Neural progenitor cell (in vitro differentiated cells): ENCODE data around the gene TLE7. TPM values are rescaled to one million over a fixed set of nuclear protein-coding genes. Genes with fewer than 3 reads are reported as not detected.

Source experiments
- DNase-seq: peaks from one replicate; pipeline ENCODE4 v3.0.0-alpha.2; 2016; ENCODE audit warnings: low spot score
- H2AFZ ChIP-seq: fragments of 200-600 bp; sonication (generic); replicated peaks from 2 replicates; pipeline ENCODE4 v1.6.1; 2016; ENCODE audit warnings: antibody characterized with exemption
- H3F3A ChIP-seq: fragments of 200-600 bp; sonication (generic); 2 replicates; pipeline ENCODE4 v1.6.1; 2016; ENCODE audit warnings: antibody characterized with exemption, low read depth
- H3K27ac ChIP-seq: fragments of 200-600 bp; sonication (generic); 2 replicates; pipeline ENCODE4 v1.5.1; 2016; ENCODE audit warnings: mild to moderate bottlenecking
- H3K27me3 ChIP-seq: fragments of 200-600 bp; sonication (generic); 2 replicates; pipeline ENCODE4 v1.6.1; 2016; ENCODE audit warnings: mild to moderate bottlenecking, moderate library complexity
- H3K36me3 ChIP-seq: fragments of 200-600 bp; sonication (generic); 2 replicates; pipeline ENCODE4 v1.5.1; 2016
- H3K4me1 ChIP-seq: fragments of 200-600 bp; sonication (generic); 2 replicates; pipeline ENCODE4 v1.6.1; 2016; ENCODE audit warnings: mixed run types
- H3K4me2 ChIP-seq: fragments of 200-600 bp; sonication (generic); 2 replicates; pipeline ENCODE4 v1.6.1; 2016
- H3K4me3 ChIP-seq: fragments of 200-600 bp; sonication (generic); 2 replicates; pipeline ENCODE4 v1.5.1; 2016
- H3K79me2 ChIP-seq: fragments of 200-600 bp; sonication (generic); 2 replicates; pipeline ENCODE4 v1.6.1; 2016; ENCODE audit warnings: low read depth
- H3K9ac ChIP-seq: fragments of 200-600 bp; sonication (generic); 2 replicates; pipeline ENCODE4 v1.6.1; 2016
- H3K9me3 ChIP-seq: fragments of 200-600 bp; sonication (generic); 2 replicates; pipeline ENCODE4 v1.5.1; 2016; ENCODE audit warnings: low read depth
- H4K20me1 ChIP-seq: fragments of 200-600 bp; sonication (generic); 2 replicates; pipeline ENCODE4 v1.6.1; 2016; ENCODE audit warnings: low read depth
- H3K27ac Mint-ChIP-seq: 3 replicates; pipeline ENCODE4 v1.8.0; 2021; ENCODE audit warnings: mixed read lengths
- H3K27me3 Mint-ChIP-seq: 2 replicates; pipeline ENCODE4 v1.8.0; 2022; ENCODE audit warnings: low read depth, mild to moderate bottlenecking, inconsistent platforms, moderate library complexity, mixed read lengths; ENCODE audit not compliant: insufficient read depth
- H3K36me3 Mint-ChIP-seq: 3 replicates; pipeline ENCODE4 v1.8.0; 2021; ENCODE audit warnings: mixed read lengths
- H3K4me1 Mint-ChIP-seq: 3 replicates; pipeline ENCODE4 v1.8.0; 2021; ENCODE audit warnings: mixed read lengths
- H3K4me3 Mint-ChIP-seq: 3 replicates; pipeline ENCODE4 v1.8.0; 2021; ENCODE audit warnings: mild to moderate bottlenecking, moderate library complexity, mixed read lengths
- H3K9me3 Mint-ChIP-seq: 3 replicates; pipeline ENCODE4 v1.8.0; 2020; ENCODE audit warnings: mixed read lengths
- EZH2 ChIP-seq: fragments of 200-600 bp; sonication (generic); IDR thresholded peaks from 2 replicates; pipeline ENCODE4 v1.6.1; 2017; ENCODE audit warnings: antibody characterized with exemption, mild to moderate bottlenecking, moderate library complexity
- EZH2phosphoT487 ChIP-seq: fragments of 200-600 bp; sonication (generic); IDR thresholded peaks from 2 replicates; pipeline ENCODE4 v1.6.1; 2017; ENCODE audit warnings: antibody characterized with exemption
- total RNA-seq: library from RNA; depleted of rRNA; stranded (reverse); fragments of >200 nt; gene quantifications from 2 replicates; pipeline ENCODE4 v1.2.3, GENCODE V29; 2015; ENCODE audit warnings: low replicate concordance
- TF ChIP-seq, protein P1 (sequence below): fragments of 200-600 bp; sonication (generic); IDR thresholded peaks from 2 replicates; pipeline ENCODE4 v1.5.1; 2017; ENCODE audit warnings: antibody characterized with exemption, mild to moderate bottlenecking

The TLE7 gene
- total RNA-seq, 1 donor from 2014 or later: not detected

DNA sequence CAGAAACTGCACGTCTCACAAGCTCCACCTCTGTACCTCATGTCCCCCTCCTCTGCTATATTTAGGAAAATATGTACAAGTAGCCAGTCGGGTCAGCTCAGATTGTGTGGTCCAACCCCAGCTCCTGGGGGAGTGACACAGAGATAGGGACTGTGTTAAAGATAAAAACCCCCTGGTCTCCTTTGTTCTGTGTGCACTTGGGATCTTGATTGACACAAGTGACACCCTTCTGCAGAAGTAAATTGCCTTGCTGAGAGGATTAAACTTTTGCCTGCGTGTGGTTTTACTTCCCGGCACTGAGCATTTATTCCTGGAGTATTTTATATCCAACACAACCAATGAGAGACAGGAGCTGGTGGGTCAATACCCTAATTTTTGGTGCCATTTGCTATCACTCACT, 37.5 kb downstream of the TLE7 start:
- no peak overlapping the region for H3K27ac Mint-ChIP-seq
- Histone ChIP-seq H3K79me2 (no peaks in the 10 kb centered on the region), H3K27ac (no peak overlapping the region), H2AFZ (no peak overlapping the region), H3K4me1 (peaks cover 10% of the 10 kb centered on the region), H3K36me3 (no peaks in the 10 kb centered on the region), H4K20me1 (no peaks in the 10 kb centered on the region), H3K4me2 (no peak overlapping the region), H3K4me3 (no peak overlapping the region), H3K9me3 (no peaks in the 10 kb centered on the region), H3K9ac (no peak overlapping the region), H3F3A (peaks cover 3% of the 10 kb centered on the region), H3K27me3 (no peaks in the 10 kb centered on the region)
- H3K4me1 Mint-ChIP-seq: no peaks in the 10 kb centered on the region
- peaks cover 8% of the 10 kb centered on the region for H3K27me3 Mint-ChIP-seq
- H3K36me3 Mint-ChIP-seq: no peaks in the 10 kb centered on the region
- H3K9me3 Mint-ChIP-seq: peaks cover 16% of the 10 kb centered on the region
- no peak overlapping the region for H3K4me3 Mint-ChIP-seq
- TF ChIP-seq, protein P1, sequence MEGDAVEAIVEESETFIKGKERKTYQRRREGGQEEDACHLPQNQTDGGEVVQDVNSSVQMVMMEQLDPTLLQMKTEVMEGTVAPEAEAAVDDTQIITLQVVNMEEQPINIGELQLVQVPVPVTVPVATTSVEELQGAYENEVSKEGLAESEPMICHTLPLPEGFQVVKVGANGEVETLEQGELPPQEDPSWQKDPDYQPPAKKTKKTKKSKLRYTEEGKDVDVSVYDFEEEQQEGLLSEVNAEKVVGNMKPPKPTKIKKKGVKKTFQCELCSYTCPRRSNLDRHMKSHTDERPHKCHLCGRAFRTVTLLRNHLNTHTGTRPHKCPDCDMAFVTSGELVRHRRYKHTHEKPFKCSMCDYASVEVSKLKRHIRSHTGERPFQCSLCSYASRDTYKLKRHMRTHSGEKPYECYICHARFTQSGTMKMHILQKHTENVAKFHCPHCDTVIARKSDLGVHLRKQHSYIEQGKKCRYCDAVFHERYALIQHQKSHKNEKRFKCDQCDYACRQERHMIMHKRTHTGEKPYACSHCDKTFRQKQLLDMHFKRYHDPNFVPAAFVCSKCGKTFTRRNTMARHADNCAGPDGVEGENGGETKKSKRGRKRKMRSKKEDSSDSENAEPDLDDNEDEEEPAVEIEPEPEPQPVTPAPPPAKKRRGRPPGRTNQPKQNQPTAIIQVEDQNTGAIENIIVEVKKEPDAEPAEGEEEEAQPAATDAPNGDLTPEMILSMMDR: no peak
- TF ChIP-seq EZH2phosphoT487 (no peak), EZH2 (no peak)
- no peak for DNase-seq

DNA sequence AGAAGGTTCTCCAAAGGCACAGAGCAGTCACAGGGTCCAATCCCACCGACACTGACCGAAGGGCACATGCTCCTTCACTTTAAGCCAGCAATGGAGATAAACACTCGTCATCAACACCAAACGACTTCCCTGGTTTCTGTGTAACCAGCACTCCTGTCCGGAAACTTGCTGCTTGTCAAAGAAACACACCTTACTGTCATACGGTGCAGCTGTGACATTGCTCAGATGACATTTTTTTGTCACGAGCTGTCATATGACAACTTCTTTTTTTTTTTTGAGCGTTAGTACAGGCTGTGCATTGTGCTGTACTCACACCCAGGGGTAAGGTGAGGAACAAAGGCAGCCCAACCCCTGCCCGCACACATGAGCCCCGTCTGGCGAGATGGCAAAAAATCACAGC, 39.2 kb downstream of the TLE7 start:
- peaks cover 3% of the 10 kb centered on the region for H3F3A ChIP-seq
- H3K4me2 ChIP-seq: no peak overlapping the region
- no peaks in the 10 kb centered on the region for H3K9me3 ChIP-seq
- Mint-ChIP-seq H3K27ac (no peak overlapping the region), H3K4me3 (no peak overlapping the region), H3K27me3 (peaks cover 6% of the 10 kb centered on the region), H3K36me3 (no peaks in the 10 kb centered on the region), H3K4me1 (no peaks in the 10 kb centered on the region), H3K9me3 (peaks cover 16% of the 10 kb centered on the region)
- no peak overlapping the region for H3K9ac ChIP-seq
- DNase-seq: no peak
- H4K20me1 ChIP-seq: no peaks in the 10 kb centered on the region
- H3K27me3 ChIP-seq: no peaks in the 10 kb centered on the region
- no peak overlapping the region for H2AFZ ChIP-seq
- H3K79me2 ChIP-seq: no peaks in the 10 kb centered on the region
- no peaks in the 10 kb centered on the region for H3K36me3 ChIP-seq
- TF ChIP-seq EZH2phosphoT487 (no peak), EZH2 (no peak)
- TF ChIP-seq, protein P1: no peak
- H3K4me3 ChIP-seq: no peak overlapping the region
- no peak overlapping the region for H3K27ac ChIP-seq
- H3K4me1 ChIP-seq: peaks cover 10% of the 10 kb centered on the region

DNA sequence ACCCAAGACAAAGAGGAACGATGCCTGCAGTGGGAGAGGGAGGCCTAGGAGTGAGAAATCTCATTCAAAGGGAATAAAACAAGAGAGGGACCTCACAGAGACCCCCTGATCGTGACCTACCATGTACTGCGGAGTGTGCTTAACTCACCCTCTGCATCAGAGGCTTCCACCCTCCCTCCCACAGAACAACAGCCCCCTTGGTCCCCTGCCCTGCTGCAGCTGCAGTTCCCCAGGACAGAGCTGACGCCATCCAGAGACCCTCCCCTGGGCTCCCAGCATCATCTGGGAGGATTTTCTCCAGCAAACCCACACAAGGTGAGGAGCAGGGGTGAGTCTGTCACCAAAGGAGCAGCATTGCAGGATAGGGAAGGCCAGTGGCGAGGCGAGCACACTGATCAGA, 39.8 kb downstream of the TLE7 start:
- peak; percentile 9 for DNase-seq
- peaks cover 5% of the 10 kb centered on the region for H3K27me3 Mint-ChIP-seq
- peaks cover 16% of the 10 kb centered on the region for H3K9me3 Mint-ChIP-seq
- H3K4me1 Mint-ChIP-seq: no peaks in the 10 kb centered on the region
- TF ChIP-seq, protein P1: no peak
- TF ChIP-seq EZH2phosphoT487 (no peak), EZH2 (no peak)
- no peak overlapping the region for H3K27ac ChIP-seq
- peaks cover 10% of the 10 kb centered on the region for H3K4me1 ChIP-seq
- peak overlapping the region; percentile 38 for H2AFZ ChIP-seq
- H3K9ac ChIP-seq: no peak overlapping the region
- H3K4me3 ChIP-seq: no peak overlapping the region
- H3K79me2 ChIP-seq: no peaks in the 10 kb centered on the region
- H3K4me2 ChIP-seq: peak overlapping the region; percentile 17
- H4K20me1 ChIP-seq: no peaks in the 10 kb centered on the region
- H3K36me3 Mint-ChIP-seq: no peaks in the 10 kb centered on the region
- no peak overlapping the region for H3K27ac Mint-ChIP-seq
- H3K27me3 ChIP-seq: no peaks in the 10 kb centered on the region
- no peaks in the 10 kb centered on the region for H3K9me3 ChIP-seq
- no peaks in the 10 kb centered on the region for H3K36me3 ChIP-seq
- H3K4me3 Mint-ChIP-seq: peak overlapping the region; percentile 31
- H3F3A ChIP-seq: peaks cover 3% of the 10 kb centered on the region
